SK-N-SH treated with all-trans-retinoic acid at 6 μM for 48 hours (cell line): Measurements from ENCODE around the gene EPM2AIP1.

Source experiments
- ATAC-seq: fragments of 200-7000 bp; cut with Tn5 transposase; 3 replicates; pipeline ENCODE4 v1.9.1; 2020; ENCODE audit warnings: mild to moderate bottlenecking, moderate library complexity
- ARNTL ChIP-seq: fragments of 450-650 bp; formaldehyde crosslinking; IDR thresholded peaks from 2 replicates; pipeline ENCODE4 v1.5.0; 2020; ENCODE audit warnings: low read depth, mild to moderate bottlenecking, moderate library complexity, borderline replicate concordance
- BACH2 ChIP-seq: fragments of 250-450 bp; sonication (Bioruptor Pico); IDR thresholded peaks from 2 replicates; pipeline ENCODE4 v1.9.0; 2021; ENCODE audit warnings: mild to moderate bottlenecking, borderline replicate concordance
- CSDC2 ChIP-seq: fragments of 250-450 bp; sonication (Bioruptor Pico); IDR thresholded peaks from 2 replicates; pipeline ENCODE4 v1.5.0; 2020; ENCODE audit warnings: mild to moderate bottlenecking, moderate library complexity
- ESRRG ChIP-seq: fragments of 250-450 bp; sonication (Bioruptor Pico); IDR thresholded peaks from 2 replicates; pipeline ENCODE4 v1.6.1; 2021; ENCODE audit warnings: mild to moderate bottlenecking
- ISL1 ChIP-seq: fragments of 250-450 bp; sonication (Bioruptor Pico); IDR thresholded peaks from 2 replicates; pipeline ENCODE4 v2.1.2; 2022; ENCODE audit warnings: mild to moderate bottlenecking, moderate library complexity
- OSR1 ChIP-seq: fragments of 250-450 bp; sonication (Bioruptor Pico); IDR thresholded peaks from 2 replicates; pipeline ENCODE4 v1.8.0; 2022; ENCODE audit warnings: moderate library complexity, mild to moderate bottlenecking, inconsistent platforms
- PPARA ChIP-seq: fragments of 250-450 bp; sonication (Bioruptor Pico); IDR thresholded peaks from 2 replicates; pipeline ENCODE4 v1.5.0; 2020; ENCODE audit warnings: mild to moderate bottlenecking, borderline replicate concordance
- RARB ChIP-seq: fragments of 250-450 bp; sonication (Bioruptor Pico); IDR thresholded peaks from 2 replicates; pipeline ENCODE4 v1.8.0; 2021; ENCODE audit warnings: mild to moderate bottlenecking, moderate library complexity
- SNAI2 ChIP-seq: fragments of 250-450 bp; sonication (Bioruptor Pico); IDR thresholded peaks from 2 replicates; pipeline ENCODE4 v1.5.0; 2020; ENCODE audit warnings: mild to moderate bottlenecking, moderate library complexity
- TCF4 ChIP-seq: fragments of 250-450 bp; sonication (Bioruptor Pico); IDR thresholded peaks from 2 replicates; pipeline ENCODE4 v1.8.0; 2021; ENCODE audit warnings: mild to moderate bottlenecking, moderate library complexity, borderline replicate concordance
- TOX ChIP-seq: fragments of 250-450 bp; sonication (Bioruptor Pico); IDR thresholded peaks from 2 replicates; pipeline ENCODE4 v1.8.0; 2021; ENCODE audit warnings: mild to moderate bottlenecking, moderate library complexity, borderline replicate concordance
- ZC3H10 ChIP-seq: fragments of 250-450 bp; sonication (Bioruptor Pico); IDR thresholded peaks from 2 replicates; pipeline ENCODE4 v1.5.1; 2021; ENCODE audit warnings: mild to moderate bottlenecking, moderate library complexity
- ZNF565 ChIP-seq: fragments of 450-650 bp; formaldehyde crosslinking; conservative IDR thresholded peaks from 2 replicates; pipeline ENCODE4 v1.5.0; 2020; ENCODE audit warnings: low read depth, mild to moderate bottlenecking, moderate library complexity
- ZNF70 ChIP-seq: fragments of 450-650 bp; formaldehyde crosslinking; IDR thresholded peaks from 2 replicates; pipeline ENCODE4 v1.5.0; 2020; ENCODE audit warnings: mild to moderate bottlenecking, moderate library complexity
- ZNF8 ChIP-seq: fragments of 450-650 bp; formaldehyde crosslinking; IDR thresholded peaks from 2 replicates; pipeline ENCODE4 v1.5.0; 2020; ENCODE audit warnings: mild to moderate bottlenecking, moderate library complexity
- TF ChIP-seq, protein P1 (sequence below): fragments of 250-450 bp; sonication (Bioruptor Pico); IDR thresholded peaks from 2 replicates; pipeline ENCODE4 v1.5.0; 2020; ENCODE audit warnings: mild to moderate bottlenecking, moderate library complexity
- TF ChIP-seq, protein P2 (sequence below): fragments of 250-450 bp; sonication (Bioruptor Pico); IDR thresholded peaks from 2 replicates; pipeline ENCODE4 v1.5.1; 2020; ENCODE audit warnings: low read depth, mild to moderate bottlenecking, moderate library complexity
- TF ChIP-seq, protein P3 (sequence below): fragments of 250-450 bp; sonication (Bioruptor Pico); IDR thresholded peaks from 2 replicates; pipeline ENCODE4 v1.8.0; 2021; ENCODE audit warnings: low read depth, mild to moderate bottlenecking, moderate library complexity, borderline replicate concordance
- TF ChIP-seq, protein P4 (sequence below): fragments of 250-450 bp; sonication (Bioruptor Pico); IDR thresholded peaks from 2 replicates; pipeline ENCODE4 v1.5.1; 2021; ENCODE audit warnings: mild to moderate bottlenecking, moderate library complexity

EPM2AIP1 gene

DNA sequence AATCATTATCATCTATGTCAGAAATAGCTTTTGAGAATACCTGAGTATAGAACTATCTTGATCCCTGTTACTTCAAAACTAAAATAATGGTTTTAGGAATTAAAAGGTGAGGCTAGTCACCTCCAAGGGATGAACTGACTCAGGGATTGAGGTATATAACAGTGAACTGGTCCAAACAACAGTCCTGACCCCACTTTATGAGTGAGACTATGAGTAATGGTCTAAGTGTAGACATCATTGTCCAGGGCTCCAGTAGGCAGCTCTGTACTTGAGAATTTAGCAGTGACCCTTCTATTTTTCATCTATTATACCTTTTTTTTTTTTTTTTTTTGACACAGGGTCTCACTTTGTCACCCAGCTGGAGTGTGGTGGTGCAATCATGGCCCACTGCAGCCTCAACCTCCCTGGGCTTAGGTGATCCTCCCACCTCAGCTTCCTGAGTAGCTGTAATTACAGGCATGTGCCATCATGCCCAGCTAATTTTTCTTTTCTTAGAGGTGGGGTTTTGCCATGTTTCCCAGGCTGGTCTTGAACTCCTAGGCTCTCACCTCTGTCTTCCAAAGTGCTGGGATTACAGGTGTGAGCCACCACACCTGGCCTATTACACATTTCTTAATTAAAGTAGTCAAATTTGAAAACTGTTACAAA is 36.7 kb upstream of the EPM2AIP1 start:
- TF ChIP-seq ISL1 (CRISPR knock-in tag): no peak
- no peak for TF ChIP-seq TCF4
- no peak for TF ChIP-seq CSDC2 (CRISPR knock-in tag)
- no peak for TF ChIP-seq OSR1 (CRISPR knock-in tag)
- TF ChIP-seq, protein P1, sequence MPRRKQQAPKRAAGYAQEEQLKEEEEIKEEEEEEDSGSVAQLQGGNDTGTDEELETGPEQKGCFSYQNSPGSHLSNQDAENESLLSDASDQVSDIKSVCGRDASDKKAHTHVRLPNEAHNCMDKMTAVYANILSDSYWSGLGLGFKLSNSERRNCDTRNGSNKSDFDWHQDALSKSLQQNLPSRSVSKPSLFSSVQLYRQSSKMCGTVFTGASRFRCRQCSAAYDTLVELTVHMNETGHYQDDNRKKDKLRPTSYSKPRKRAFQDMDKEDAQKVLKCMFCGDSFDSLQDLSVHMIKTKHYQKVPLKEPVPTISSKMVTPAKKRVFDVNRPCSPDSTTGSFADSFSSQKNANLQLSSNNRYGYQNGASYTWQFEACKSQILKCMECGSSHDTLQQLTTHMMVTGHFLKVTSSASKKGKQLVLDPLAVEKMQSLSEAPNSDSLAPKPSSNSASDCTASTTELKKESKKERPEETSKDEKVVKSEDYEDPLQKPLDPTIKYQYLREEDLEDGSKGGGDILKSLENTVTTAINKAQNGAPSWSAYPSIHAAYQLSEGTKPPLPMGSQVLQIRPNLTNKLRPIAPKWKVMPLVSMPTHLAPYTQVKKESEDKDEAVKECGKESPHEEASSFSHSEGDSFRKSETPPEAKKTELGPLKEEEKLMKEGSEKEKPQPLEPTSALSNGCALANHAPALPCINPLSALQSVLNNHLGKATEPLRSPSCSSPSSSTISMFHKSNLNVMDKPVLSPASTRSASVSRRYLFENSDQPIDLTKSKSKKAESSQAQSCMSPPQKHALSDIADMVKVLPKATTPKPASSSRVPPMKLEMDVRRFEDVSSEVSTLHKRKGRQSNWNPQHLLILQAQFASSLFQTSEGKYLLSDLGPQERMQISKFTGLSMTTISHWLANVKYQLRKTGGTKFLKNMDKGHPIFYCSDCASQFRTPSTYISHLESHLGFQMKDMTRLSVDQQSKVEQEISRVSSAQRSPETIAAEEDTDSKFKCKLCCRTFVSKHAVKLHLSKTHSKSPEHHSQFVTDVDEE (CRISPR knock-in tag): no peak
- TF ChIP-seq ZNF565 (CRISPR knock-in tag): no peak
- no peak for TF ChIP-seq RARB (CRISPR knock-in tag)
- TF ChIP-seq, protein P2, sequence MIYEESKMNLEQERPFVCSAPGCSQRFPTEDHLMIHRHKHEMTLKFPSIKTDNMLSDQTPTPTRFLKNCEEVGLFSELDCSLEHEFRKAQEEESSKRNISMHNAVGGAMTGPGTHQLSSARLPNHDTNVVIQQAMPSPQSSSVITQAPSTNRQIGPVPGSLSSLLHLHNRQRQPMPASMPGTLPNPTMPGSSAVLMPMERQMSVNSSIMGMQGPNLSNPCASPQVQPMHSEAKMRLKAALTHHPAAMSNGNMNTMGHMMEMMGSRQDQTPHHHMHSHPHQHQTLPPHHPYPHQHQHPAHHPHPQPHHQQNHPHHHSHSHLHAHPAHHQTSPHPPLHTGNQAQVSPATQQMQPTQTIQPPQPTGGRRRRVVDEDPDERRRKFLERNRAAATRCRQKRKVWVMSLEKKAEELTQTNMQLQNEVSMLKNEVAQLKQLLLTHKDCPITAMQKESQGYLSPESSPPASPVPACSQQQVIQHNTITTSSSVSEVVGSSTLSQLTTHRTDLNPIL: no peak
- TF ChIP-seq, protein P3, sequence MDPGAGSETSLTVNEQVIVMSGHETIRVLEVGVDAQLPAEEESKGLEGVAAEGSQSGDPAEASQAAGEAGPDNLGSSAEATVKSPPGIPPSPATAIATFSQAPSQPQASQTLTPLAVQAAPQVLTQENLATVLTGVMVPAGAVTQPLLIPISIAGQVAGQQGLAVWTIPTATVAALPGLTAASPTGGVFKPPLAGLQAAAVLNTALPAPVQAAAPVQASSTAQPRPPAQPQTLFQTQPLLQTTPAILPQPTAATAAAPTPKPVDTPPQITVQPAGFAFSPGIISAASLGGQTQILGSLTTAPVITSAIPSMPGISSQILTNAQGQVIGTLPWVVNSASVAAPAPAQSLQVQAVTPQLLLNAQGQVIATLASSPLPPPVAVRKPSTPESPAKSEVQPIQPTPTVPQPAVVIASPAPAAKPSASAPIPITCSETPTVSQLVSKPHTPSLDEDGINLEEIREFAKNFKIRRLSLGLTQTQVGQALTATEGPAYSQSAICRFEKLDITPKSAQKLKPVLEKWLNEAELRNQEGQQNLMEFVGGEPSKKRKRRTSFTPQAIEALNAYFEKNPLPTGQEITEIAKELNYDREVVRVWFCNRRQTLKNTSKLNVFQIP (CRISPR knock-in tag): no peak
- TF ChIP-seq, all 23 proteins: peak for 0
- ATAC-seq: no peak

DNA sequence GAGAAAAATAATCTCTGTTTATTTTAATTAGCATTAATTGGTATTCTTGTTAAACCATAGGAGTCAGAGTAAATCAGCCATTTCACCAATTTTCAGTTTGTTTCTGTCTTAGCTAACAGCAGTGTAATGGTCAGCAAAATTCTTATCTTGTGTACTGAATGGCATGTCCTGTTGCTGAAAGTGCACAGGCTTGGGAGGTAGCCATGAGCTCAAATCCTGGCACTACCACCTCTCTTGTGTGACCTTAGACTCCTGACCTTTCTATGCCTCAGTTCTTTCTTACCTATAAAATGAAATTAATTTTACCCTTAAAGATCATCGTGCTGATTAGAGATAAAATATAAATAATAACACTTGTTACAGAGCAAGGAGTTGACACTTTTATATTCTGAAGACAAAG is 36.2 kb upstream of the EPM2AIP1 start:
- TF ChIP-seq RARB (CRISPR knock-in tag): no peak
- no peak for TF ChIP-seq CSDC2 (CRISPR knock-in tag)
- TF ChIP-seq, protein P4, sequence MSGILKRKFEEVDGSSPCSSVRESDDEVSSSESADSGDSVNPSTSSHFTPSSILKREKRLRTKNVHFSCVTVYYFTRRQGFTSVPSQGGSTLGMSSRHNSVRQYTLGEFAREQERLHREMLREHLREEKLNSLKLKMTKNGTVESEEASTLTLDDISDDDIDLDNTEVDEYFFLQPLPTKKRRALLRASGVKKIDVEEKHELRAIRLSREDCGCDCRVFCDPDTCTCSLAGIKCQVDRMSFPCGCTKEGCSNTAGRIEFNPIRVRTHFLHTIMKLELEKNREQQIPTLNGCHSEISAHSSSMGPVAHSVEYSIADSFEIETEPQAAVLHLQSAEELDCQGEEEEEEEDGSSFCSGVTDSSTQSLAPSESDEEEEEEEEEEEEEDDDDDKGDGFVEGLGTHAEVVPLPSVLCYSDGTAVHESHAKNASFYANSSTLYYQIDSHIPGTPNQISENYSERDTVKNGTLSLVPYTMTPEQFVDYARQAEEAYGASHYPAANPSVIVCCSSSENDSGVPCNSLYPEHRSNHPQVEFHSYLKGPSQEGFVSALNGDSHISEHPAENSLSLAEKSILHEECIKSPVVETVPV (CRISPR knock-in tag): no peak
- no peak for TF ChIP-seq ZNF565 (CRISPR knock-in tag)
- no peak for TF ChIP-seq TCF4
- TF ChIP-seq ZNF70 (CRISPR knock-in tag): no peak
- no peak for TF ChIP-seq ISL1 (CRISPR knock-in tag)
- no peak for TF ChIP-seq ARNTL (CRISPR knock-in tag)
- no peak for TF ChIP-seq ZNF8 (CRISPR knock-in tag)
- no peak for TF ChIP-seq PPARA (CRISPR knock-in tag)
- TF ChIP-seq, protein P2: no peak
- TF ChIP-seq ESRRG (CRISPR knock-in tag): no peak
- TF ChIP-seq TOX (CRISPR knock-in tag): no peak
- no peak for TF ChIP-seq ZC3H10 (CRISPR knock-in tag)
- TF ChIP-seq OSR1 (CRISPR knock-in tag): no peak
- TF ChIP-seq, protein P1 (CRISPR knock-in tag): no peak
- no peak for TF ChIP-seq BACH2
- no peak for TF ChIP-seq SNAI2 (CRISPR knock-in tag)
- ATAC-seq: no peak
